Dendritic cell treated with granulocyte-macrophage colony-stimulating factor and Interleukin-4, amounts not matched to agents 40 ng/mL and 50 ng/mL, for 4 days (primary cell): Measurements from ENCODE around the gene SNAPIN.

Experiments used
- H3K27ac Mint-ChIP-seq: one replicate; pipeline ENCODE4 v1.8.0; 2022; ENCODE audit warnings: mild to moderate bottlenecking, mixed read lengths
- H3K27me3 Mint-ChIP-seq: one replicate; pipeline ENCODE4 v1.8.0; 2022; ENCODE audit warnings: mild to moderate bottlenecking, mixed read lengths
- H3K36me3 Mint-ChIP-seq: one replicate; pipeline ENCODE4 v1.8.0; 2022; ENCODE audit warnings: low read depth, mixed read lengths
- H3K4me1 Mint-ChIP-seq: one replicate; pipeline ENCODE4 v1.8.0; 2022; ENCODE audit warnings: low read depth, mixed read lengths
- H3K4me3 Mint-ChIP-seq: one replicate; pipeline ENCODE4 v1.8.0; 2022; ENCODE audit warnings: mild to moderate bottlenecking, moderate library complexity, mixed read lengths
- H3K9me3 Mint-ChIP-seq: one replicate; pipeline ENCODE4 v1.8.0; 2022; ENCODE audit warnings: mixed read lengths
- intact Hi-C: fragments of 100-400 bp; cut with micrococcal nuclease; formaldehyde crosslinking; loops from one replicate; pipeline ENCODE4 v1.15.0; 2022

SNAPIN gene

GRCh38 chr1:153705484-153705883 is 47.0 kb downstream of the SNAPIN start:
- Mint-ChIP-seq H3K4me3 (no peak overlapping the region), H3K27me3 (peaks cover 1% of the 10 kb centered on the region), H3K27ac (no peak overlapping the region), H3K9me3 (no peaks in the 10 kb centered on the region), H3K36me3 (no peaks in the 10 kb centered on the region), H3K4me1 (no peaks in the 10 kb centered on the region)
- intact Hi-C loops: no loop called here

GRCh38 chr1:153711026-153711425 is 52.5 kb downstream of the SNAPIN start:
- Mint-ChIP-seq H3K27ac (no peak overlapping the region), H3K27me3 (peaks cover 12% of the 10 kb centered on the region), H3K4me3 (no peak overlapping the region), H3K4me1 (no peaks in the 10 kb centered on the region), H3K36me3 (no peaks in the 10 kb centered on the region), H3K9me3 (no peaks in the 10 kb centered on the region)
- intact Hi-C loops: no loop called here
